ENCODE measurements around the gene THBS3.
"Not testable (repeated sequence)": the region's sequence is repeated elsewhere in the genome, so short reads cannot be mapped to it uniquely, and the experiment has no call there.

Gene THBS3

DNA sequence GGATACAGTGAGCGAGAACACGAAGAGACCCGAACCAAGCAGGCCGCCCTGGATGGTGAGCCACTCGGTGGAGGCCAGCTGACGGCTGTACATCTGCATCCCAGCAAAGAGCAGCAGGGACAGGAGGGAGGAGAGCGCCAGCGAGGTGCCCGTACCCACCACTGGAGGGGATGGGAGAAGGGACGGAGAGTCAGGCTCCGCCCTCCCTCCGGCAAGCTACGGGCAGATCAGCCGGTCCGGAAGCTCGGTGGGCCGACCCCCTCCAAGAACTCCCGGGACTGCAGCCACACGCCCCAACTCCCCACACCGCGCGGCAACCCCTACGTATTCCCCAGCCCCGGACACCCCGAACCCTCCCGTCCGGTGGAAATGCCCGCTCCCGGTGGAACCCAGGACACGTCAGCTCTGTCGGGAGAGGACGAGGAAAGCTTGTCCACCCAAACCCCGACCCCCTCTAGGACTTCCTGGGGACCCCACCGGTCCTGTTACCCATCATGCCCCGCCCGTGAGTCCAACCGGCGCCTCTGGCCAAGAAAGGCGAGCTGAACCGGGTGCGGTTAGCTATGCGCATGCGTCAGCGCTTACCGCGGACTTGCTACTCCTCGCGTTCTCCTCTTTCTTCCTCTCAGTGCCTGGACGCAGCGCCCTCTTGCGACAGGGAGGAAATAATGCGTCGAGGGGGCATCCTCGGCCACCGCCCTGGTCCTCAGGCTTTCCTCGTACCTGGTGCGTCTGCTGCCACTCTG lies 34.8 kb downstream of the THBS3 start, which contains the start of gene KRTCAP2:
KRTCAP2 (minus strand) TSS at position 573 of the 746 bp plus-strand sequence; CDS start at position 493, 80 bp downstream.
- DNase-seq = peak; percentile 91

DNA sequence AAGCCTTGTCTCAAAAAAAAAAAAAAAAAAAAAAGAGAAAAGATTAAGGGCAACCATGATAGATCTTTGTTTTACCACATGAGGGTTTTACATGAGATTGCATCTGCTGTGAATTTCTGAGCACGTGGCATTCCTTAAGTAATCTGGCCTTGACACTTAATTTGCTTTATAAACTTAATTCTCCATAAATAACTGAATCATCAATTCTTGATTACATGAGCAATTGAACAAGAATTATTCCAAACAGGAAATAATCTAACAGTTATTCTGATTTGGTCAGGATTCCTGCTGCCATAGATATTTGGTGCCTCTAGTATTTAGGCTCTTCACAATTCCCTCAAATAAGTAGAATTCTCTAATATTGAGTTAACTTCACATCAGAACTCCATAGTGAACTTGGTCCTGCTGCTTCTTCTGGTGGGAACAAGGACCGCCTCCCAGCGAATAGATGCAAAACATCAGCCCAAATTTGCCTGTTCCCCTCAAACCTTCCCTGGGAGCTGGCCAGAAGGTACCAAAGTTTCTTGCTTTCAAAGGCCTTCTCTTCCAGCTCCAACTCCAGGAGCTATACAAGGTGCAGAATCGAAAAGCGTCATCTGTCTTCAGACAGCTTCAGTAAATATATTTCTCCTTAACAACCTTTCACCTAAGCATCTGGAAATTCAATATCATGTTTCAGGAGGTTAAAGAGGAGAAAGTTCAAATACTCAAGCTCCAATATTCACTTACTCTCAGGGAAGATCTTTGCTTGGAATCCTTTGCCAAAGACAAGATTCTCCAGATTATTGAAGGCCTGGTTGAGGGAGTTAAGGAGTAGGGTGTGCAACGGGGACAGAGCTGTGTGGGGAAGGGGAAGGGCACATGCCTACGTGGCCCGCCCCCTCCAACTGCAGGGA lies 35.6 kb downstream of the THBS3 start:
- no peak for DNase-seq

DNA sequence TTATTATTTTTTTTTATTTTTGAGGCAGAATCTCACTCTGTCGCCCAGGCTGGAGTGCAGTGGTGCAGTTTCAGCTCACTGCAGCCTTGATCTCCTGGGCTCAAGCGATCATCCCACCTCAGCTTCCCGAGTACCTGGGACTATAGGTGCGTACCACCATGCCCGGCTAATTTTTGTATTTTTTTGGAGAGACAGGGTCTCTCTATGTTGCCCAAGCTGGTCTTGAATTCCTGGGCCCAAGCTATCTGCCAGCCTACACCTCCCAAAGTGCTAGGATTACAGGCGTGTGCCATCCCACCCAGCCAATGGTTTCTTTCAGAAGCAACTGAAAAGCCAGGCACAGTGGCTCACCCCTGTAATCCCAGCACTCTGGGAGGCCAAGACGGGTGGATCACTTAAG lies 36.9 kb downstream of the THBS3 start:
- no peak for DNase-seq

DNA sequence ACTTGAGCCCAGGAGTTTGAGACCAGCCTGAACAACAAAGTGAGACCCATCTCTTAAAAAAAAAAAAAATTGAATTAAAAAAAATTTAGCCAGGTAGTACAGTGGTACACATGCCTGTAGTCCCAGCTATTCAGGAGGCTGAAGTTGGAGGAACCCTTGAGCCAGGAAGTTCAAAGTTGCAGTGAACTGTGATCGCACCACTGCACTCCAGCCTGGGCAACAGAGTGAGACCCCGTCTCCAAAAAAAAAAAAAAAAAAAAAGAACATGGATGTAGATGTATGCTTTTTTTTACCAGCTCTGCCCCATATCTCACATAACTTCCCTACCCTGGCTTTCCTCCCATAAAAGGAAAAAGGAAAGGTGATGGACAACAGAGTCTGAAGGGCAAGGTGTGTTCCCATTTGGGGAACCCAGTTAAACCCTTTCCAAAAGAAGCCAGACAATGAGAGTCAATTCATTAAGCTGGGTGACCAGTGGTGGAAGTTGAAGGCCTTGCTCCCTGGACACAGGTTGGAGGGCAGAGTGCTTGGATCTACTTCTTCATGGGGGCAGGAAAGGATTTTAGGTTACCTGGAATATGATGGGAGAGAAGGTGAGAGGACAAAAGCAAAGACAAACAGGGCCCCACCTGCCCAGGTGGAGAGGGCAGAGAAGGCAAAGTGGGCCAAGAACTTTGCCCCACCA lies 37.5 kb downstream of the THBS3 start:
- no peak for DNase-seq

DNA sequence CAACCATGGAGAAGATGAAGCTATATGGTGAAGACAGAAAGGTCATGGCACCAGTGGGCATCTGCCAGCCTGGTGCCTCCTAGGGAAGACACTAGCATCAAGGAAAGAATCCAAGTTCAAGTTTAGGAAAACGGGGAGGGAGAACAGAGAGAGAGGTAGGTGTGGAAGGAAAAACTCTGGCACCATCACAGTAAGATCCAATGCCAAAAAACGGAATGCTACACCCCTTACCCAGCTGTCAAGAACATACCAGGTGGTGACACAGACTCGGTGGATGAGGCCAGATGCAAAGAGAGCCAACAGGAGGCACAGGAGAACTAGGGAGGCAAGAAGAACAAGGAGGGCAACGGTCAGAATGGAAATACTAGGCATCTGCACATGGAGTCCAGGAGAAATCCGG lies 38.2 kb downstream of the THBS3 start:
- no peak for DNase-seq

DNA sequence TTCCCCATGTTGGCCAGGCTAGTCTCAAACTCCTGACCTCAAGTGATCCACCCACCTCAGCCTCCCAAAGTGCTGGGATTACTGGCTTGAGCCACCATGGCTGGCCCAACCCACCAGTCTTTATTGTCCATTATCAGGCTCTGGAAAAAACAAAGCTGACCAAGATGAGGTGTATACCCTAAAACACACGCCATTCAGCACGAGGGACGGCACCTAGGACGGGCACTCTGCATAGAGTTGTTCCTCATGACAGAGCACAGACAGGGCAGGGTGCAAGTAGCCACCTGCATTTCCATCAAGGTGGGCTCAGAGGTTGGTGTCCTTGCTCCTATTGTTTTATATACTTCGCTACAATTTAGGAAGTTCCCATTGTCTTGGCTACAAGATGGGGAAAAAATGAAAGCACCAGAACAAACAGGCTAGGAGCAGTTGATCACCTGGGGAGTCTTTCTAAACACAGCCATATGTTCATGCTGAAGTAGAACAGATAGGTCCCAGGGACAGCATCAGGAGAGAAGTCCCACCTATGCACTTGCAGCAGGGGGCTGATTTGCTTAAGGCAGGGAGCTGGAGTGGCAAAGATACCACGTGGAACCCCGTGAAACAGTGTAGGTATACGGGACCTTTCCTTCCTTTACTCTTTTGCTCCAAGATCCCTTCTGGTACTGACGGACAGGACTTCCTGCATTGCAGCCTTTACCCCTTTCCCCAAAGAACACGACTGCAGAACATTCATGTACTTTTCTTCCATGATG lies 39.1 kb downstream of the THBS3 start:
- no peak for DNase-seq

DNA sequence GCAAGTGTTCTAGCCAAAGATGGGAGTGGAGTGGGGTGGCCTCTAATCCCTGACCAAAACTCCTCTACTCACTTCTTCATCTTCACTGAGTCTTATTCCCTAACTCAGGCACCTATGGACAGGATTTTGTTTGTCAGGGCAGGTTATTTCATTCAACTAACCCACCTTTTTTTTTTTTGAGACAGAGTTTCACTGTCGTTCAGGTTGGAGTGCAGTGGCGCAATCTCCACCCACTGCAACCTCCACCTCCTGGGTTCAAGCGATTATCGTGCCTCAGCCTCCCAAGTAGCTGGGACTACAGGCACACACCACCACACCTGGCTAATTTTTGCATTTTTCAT lies 39.6 kb downstream of the THBS3 start:
- DNase-seq = not testable (repeated sequence)

DNA sequence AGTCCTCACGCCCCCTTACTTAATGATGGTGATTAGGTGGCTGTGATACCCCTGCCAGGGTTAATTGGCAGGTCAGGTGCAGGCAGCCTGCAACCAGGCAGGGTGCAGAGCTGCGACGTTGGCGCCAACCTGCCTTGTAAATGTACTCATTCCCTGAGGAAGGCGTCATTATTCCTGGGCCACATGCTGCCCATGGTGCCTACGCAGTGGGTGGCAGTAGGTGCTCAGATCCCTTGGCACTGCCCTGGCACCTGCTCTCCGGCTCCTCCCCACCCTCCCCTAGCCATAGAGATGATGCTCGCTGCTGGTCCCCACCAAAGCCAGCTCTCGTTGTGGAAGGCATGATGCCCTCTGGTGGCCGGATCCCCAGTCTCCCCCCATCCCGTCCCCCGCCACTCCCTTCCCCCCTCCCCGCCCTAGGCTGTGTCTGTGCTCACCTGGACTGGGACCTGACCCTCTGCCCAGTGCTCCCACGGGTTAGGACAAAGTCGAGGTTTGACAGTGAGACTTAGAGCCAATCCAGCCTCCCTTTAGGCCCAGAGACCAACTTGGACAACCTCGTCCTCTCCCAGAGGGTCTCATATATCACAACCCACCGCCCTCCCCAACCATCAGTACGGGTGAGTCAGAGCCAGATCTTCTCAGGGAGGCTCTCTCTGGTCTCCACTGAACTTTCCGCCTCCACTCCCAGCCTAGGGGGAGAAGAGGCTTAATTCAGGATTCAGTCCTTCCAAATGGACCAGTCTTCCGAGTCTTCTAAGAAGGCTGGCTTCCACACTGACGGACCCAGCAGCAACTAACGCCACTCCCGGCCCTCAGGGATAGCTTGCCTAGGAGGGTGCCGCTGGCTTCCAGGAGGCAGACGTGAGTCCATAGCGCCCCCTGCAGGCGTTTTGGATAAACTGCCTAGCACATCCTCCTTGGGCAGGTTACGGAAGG lies 40.3 kb downstream of the THBS3 start:
- DNase-seq = peak; percentile 83

DNA sequence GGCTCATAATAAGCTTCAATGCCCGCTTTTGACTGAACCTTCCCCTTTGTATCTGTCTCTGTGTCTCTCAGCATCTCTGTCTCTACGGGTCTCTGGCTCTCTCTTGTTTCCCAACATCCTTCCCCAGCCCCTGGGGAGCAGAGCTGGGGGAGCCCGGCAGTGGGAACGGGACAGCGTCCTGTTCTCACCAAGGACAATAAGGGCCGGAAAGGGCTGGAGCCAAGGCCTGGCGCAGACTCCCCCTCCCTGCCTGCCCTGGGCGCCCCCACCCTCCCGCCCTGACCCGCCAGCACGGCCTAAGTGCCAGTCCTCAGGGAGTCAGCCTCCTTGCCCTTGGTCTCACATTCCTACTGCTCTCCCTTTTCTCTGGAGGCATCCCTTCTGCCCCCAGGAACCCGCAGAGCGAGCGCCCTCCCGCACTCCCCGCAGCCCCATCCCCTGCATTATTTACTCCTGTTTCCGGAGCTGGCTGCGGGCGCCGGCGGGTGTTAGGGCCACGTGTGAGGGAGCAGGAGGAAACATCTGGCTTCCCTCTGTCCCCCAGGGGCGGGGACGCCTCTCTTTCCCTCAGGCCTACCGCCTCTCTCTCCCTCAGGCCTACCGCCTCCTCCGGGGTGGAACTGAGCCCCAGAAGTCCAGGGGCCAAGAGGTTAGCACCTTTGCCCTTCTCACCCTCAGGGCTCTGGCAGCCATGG lies 41.1 kb downstream of the THBS3 start:
- DNase-seq = no peak

DNA sequence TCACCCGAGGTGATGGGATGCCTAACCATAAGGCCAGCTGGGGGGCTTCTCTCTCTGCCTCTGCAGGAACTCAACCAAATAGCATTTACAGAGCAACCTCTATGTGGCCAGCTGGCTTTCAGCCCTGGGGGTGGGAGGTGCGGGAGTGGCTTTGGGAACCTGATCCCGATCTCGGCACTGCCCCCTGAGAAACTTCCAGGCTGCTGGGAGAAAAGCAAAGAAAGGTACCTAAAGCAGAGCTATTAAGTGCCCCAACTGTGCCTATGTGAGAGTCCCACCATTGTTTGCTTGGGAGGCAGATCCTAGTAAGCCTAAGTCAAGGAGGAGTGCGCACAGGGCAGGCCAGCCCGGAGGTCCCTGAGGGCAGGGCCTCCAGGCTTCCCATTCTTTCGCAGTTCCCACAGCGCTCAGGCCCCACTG lies 41.6 kb downstream of the THBS3 start:
- DNase-seq = no peak

DNA sequence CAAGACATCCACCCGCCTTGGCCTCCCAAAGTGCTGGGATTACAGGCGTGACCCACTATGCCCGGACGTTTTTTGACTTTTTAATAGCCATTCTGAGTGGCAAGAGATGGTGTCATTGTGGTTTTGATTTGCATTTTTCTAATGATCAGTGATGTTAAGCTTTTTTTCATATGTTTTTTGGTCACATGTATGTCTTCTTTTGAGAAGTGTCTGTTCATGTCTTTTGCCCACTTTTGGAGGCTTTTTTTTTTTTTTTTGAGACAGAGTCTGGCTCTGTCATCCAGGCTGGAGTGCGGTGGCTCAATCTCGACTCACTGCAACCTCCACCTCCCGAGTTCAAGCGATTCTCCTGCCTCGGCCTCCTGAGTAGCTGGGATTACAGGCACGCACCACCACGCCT lies 43.1 kb downstream of the THBS3 start:
- DNase-seq = not testable (repeated sequence)

DNA sequence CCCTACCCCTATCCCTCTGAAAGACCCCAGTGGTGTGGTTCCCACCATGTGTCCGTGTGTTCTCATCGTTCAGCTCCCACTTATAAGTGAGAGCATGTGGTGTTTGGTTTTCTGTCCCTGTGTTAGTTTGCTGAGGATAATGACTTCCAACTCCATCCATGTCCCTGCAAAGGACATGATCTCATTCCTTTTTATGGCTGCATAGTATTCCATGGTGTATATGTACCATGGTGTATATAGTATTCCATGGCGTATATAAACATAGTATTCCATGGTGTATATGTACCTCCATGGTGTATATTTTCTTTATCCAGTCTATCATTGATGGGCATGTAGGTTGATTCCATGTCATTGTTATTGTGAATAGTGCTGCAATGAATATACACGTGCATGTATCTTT lies 43.9 kb downstream of the THBS3 start:
- DNase-seq = not testable (repeated sequence)

DNA sequence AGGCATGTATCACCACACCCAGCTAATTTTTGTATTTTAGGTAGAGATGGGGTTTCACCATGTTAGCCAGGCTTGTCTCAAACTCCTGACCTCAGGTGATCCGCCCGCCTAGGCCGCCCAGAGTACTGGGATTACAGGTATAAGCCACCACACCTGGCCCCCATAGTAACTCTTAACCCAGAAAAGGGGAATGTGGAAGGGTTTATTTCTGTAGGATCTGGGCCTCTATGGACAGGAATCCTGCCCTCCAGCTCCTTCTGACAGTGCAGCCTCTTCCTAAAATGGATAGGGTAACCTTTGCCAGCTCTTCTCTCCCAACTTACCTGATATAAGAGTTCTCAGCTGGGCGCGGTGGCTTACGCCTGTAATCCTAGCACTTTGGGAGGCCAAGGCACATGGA lies 45.1 kb downstream of the THBS3 start:
- not testable (repeated sequence) for DNase-seq

DNA sequence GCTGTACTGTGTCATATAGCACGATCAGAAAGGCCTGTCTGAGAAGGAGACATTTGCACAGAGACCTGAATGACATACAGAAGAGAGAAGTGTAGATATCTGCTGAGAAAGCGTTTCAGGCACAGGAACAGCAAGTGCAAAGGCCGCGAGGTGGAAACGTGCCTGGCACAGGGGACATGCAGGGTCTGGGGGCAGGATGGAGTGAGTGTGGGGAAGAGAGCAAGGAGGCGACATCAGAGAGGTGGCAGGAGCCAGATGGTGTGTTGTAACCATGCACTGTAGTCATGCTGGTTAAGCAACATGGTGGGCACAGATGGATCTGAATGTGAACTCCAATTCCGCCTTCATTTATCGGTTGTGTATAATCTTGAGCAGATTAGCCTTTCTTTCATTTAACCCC lies 47.6 kb downstream of the THBS3 start:
- DNase-seq = no peak

DNA sequence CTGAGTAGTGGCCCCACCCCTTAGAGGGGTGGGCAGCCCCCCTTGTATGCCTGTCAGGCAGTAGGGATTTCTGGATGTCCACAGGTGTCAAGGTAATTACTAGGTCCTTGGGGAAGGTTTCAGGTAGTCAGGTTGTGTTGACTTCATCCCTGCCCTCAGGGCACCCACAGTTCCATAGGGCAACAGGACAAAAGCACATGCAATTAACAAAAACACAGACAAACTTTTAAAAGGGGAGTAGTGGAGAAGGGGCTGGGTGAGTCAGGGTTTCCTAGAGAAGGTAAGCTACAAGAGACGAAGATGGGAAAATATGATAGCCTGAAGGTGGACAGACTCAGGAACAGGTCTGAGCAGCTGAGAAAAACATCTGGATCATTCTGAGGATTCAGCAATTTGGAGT lies 48.7 kb downstream of the THBS3 start:
- no peak for DNase-seq

DNA sequence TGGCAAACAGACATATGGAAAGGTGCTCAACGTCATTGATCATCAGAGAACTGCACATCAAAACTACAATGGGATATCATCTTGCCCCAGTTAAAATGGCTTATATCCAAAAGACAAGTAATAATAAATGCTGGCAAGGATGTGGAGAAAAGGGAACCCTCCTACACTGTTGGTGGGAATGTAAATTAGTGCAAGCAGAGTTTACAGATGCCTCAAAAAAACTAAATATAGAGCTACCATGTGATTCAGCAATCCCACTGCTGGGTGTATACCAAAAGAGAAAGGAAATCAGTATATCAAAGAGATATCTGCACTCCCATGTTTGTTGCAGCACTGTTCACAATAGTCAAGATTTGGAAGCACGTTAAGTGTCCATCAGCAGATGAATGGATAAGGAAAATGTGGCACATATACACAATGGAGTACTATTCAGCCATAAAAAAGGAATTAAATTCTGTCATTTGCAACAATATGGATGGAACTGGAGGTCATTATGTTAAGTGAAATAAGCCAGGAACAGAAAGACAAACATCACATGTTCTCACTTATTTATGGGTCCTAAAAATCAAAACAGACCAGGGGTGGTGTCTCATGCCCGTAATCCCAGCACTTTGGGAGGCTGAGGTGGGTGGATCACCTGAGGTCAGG lies 51.6 kb downstream of the THBS3 start:
- DNase-seq = not testable (repeated sequence)
